HG02981 (cell line): Measurements from ENCODE around the gene COPS2.
"Not testable (repeated sequence)": the region's sequence is repeated elsewhere in the genome, so short reads cannot be mapped to it uniquely, and the experiment has no call there.

ENCODE experiments used
- ATAC-seq: cut with Tn5 transposase; IDR thresholded peaks from one replicate; pipeline ENCODE4 v1.9.1; 2021; ENCODE audit warnings: mild to moderate bottlenecking, moderate library complexity; ENCODE audit not compliant: unreplicated experiment

COPS2 gene

DNA sequence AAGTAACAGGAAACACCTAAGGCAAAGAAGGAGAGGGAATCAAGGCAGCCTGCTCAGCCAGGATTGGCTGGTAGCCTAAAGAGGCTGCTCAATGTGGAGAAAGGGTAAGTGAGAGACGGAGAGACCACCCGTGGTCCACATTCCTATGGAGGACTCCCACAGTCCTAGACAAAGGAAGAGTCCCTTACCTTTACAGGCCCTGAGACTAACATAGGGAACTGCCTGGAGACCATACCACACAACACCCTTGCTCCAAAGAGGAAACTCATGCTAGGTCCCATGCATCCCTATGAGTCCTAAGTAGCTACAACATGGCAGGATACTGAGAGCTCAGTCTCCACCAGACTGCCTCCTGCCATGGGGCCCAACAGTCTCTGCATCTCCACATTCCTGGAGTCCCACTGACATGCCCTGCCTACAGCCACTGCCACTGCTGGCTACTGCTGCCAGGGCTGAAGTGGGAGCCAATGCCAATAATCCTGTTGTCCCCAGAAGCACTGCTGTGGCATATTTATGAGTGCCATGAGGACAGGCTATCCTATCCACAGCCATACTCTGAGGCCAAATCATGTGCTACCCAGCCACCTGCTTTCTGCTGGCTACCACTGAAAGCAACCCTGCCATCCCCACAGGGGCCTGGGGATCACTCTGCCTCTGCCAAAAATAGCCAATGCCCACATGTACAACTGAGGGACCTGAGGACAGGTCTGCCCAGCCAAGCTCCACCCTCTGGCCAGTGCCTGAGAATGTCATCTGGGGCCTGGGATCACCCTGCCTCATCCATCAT, 45.0 kb downstream of the COPS2 start:
- ATAC-seq: no peak

DNA sequence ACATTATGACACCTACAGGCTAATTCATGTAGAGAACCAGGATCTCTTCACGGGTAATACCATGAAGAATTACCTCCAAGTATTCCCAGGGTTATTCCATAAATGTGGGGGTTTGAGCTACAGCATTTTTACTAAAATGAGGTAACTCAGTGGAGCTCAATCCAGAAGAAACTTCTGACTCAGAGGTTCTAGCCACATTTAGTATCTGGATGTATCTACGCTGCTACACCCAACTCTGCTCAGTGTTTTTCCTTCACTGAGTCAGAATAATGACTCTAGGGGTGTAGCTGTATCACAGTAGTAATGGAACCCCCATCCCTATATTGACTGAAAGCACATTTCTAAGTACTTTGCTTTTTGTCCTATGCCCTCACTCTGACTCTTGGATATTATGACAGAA, 52.4 kb downstream of the COPS2 start:
- no peak for ATAC-seq

DNA sequence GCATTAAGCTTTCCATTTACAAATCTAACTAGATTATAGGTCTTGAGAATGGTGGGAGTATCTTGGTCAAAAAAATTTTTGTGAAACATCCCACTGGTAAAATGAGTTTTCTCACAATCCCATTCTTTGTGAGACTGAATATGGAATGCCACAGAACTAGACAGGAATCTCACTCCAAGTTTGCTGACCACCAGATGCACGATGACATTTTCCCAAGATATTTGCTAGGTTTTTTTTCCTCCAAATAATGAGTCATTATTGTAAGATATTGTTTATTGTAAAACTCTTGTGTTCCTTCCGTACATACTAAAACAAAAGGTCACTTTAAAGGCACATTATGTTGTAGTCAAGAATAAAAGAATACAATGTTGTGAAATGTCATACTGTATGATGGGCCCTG, 53.9 kb downstream of the COPS2 start:
- no peak for ATAC-seq

DNA sequence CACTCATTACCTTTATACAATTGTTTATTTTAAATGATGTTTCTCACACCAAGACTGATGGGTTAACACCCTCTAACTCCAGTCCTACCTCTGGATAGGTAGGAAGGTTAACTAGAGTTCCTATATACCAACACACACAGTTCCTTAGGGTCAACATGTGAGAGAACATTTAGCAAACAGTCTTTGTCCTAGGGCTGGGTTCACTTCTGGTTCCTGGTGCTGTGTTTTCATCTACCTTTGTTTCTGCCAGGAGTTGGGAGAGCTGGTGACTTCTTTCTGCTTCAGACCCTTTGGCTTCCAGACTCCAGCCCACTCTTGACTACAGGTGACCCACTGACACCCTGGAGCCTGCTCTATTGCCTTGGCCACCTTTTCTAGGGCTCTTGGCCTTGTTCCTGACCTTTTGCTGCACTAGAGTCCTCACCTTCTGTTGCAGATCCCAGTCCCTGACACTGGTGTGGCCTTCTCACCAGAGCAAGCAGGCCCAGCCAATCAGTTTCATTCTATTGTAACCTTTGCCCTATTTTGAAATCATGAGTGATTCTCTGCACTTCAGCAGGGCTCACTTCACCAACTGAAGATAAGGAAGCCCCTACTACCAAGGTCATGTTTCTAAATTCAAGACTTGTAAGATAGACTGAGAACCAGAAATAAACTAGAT, 59.2 kb downstream of the COPS2 start:
- no peak for ATAC-seq

DNA sequence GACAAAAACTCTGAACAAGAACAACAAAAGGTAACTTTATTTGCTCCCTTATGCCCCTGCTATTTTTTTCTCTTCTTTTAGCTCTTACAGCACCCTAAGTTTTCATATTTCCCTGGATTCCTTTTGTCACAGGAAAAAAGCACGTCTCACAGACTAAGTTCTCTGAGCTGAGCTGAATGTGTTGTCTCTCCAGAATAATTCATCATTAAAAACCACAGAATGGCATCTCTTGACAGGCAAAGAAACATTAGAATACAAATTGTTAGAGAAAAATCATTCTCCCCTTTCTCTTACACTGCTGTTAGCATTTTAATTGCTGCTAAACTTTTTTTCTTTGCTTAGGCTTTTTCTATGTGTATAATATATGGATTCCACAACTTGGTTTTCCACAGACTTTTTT, 60.5 kb downstream of the COPS2 start:
- ATAC-seq: no peak

DNA sequence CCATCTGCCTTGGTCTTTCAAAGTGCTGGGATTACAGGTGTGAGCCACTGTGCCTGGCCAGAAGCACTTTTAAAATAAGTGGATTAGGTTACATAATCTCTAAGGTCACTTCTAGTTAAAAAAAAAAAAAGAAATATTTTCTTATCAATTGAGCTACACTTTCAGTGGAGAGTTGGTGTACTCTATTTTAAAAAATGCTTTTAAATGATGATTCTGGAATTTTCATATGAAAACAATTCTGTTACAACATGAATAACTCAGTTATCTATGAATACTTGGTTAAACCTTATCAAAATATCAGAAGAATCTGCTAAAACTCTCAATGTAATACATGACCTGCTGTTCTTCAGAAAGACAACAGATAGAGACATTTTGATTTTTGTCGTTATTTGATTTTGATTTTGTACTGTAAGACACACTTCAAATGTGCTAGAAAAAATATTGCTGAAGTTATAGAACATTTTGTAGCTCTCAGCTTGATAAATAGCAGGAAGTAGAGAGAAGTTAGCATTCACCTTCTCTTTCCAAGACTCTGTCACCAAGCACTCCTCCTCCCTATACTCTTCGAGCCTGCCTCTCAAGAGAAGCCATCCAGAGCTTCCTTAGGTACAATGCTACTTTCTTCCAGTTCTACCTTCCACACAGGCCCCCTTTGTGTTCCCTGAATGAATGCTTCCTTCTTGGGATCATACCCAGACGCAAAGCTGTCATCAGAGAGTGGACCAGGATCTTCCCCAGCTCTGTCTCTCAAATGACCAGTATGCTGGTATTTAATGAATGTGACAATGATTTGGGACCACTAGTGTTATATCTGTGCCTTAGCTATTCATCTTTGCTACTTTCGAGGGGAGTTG, 61.9 kb downstream of the COPS2 start:
- no peak for ATAC-seq

DNA sequence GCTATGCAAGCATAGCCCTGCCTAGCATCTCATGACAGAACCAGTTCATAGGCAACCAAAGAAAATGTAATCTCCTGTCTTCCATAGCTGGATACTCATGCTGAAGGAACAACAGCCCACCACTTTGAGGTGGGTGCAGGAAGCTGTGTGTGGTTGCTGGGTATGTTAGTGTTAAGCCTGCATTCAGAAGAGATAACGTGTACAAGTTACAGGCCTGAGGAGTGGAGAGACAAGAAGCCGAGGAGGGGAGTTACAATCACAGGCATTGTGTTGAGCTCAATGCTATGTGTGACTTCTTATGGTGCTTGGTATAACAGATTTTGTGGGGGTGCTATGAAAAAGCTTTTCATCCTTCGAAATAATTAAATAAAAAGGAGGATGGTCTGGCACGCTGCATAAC, 66.4 kb downstream of the COPS2 start:
- ATAC-seq: no peak

DNA sequence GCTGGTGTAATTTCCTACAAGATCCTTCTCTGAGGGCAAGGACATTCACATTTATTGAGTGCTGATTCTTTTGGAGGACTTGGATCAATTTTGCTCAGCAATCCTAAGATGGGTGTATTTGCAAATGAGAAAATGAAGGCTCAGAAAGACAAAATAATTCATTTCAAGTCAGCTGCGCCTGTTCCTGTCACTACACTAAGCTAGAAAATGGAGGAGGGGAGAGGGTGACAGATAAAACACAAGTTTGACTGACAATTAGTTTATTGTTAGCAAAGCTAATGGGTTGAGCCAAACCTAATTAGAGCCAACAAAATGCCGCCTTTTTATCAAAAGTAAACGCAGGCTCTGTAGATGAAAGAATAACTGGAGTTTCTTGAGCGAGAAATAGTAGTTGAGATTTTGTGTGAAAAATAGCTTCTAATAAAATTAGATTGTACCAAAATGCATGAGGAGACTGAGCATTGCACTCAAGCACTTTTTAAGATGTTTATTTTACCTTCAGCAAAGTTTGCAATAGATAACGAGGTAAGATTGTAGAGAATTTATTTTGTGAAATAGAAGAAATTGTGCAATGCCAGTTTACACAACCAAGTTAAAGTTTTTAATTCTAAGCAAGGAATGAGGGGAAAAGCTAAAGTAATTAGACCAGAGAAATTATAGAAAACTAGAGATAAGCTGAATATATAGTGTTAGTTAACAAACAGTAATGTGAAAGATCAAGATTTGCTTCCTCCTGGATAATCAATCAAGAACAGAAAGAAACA, 69.5 kb downstream of the COPS2 start:
- ATAC-seq: no peak

DNA sequence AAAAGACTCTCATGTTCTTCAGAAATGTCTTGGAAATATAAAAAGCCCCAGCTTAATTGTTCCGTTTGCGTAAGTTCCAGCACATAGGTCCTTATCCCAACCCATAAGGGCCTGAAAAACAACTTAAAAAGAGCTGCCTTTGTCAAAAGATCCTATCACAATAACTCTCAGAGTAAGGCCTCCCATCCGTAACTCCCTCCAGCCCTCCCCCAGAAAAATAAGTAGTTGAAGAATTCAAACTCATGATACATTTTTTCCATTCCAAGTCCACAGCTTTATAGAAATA, 71.2 kb downstream of the COPS2 start:
- ATAC-seq: no peak

DNA sequence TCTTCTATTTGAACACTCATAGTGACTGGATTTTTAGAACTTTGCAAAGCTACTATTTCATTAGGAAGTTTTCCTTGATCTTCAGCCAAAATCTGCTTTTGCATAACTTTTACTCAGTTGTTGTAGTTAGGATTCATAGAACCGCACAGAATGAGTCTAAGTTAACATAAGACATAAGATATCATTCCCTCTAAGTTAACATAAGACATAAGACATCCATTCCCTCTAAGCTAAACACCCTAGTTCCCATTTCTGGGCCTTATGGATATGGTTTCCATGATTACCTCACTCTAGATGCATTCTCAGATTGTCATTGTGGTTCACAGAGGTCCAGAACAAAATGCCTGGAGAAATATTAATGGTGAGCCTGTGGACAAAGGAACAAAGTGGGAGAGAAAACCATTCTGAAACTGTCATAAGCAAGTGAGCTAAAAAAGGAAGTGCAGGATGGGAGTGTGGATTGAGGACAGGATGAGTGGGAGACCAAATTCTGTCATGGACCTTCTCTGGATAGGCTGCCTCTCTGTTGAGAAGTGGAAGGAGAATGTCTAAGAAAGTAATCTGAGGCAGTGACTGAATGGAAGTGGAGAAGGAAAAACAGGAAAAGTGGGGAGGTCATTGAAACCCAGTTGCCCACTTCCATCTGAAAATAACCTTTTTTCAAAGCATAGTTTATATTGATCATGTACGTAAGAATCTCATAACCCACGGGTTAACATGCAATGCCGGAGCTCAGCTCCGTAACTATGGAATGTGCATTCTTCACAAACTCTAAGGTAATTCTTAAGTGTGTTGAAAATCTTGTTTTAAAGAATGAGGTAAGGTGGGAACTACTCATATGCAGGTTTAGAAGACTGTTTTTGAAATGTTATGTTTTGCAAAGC, 71.8 kb downstream of the COPS2 start:
- no peak for ATAC-seq

DNA sequence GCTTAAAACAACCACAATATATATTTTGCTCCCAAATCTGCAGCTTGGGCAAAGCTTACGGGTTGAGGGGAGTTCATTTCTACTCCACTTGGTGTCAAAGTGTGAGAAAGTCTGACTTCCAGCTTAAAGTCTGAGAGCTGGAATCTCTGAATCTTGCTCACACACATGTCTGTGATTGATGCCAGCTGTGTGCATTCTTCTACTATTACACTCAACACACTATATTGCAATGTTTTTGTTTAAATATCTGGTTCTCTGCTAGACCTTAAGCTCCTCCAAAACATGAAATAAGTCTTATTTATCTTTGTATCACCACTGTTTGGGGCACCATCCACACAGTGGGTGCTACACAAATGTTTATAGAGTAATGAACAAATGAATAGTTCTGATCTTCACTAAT, 72.4 kb downstream of the COPS2 start:
- ATAC-seq: no peak

DNA sequence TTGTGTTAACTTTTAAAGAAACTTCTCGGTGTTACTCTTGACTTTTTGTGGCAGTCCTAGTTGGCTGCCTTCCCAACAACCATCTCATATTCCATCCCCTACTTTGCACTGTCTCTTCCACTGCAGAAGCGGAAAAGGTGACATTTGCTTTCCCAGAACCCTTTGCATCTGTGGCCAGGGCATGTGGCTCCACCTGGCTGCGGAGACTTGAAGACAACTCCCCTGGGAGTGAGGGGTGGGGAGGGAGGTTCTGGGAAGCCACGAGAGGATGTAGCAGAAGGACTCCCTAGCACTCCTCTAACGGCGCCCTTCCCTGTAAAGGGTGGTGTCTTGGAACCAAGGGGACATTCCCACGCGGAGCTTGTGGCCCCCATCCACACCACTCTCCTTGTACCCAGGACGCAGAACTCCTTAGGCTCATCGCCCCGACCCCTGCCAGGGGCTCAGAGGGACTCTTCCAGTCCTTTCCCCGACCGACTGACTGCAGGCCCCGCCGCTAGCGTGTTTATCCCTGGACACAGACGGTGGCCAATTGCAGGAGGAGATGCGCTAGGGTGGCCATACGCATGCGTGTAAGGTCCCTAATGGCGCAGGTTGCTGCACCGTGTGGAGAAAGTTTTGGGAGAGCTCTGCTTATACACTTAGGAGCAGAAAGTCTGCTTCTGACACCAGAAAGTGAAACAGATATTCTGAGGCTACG, 75.9 kb downstream of the COPS2 start:
- ATAC-seq: no peak

DNA sequence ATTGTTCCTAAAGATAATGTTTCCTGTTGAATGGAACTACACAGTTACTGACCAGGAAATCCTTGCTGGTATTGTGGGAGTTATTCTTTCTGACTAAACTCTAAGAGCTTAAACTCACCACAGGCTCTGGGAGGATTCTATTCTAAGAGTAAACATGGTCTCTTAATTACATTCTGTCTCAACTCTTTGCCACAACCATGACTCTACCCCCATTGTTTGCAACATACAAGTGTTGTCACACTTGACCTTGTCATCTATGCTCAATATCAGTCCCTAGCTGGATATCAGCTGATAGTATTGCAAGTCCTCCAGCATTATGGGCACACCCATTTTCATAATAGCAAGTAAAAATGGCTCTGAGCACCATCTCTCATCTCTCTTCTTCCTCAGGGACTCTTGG, 79.5 kb downstream of the COPS2 start:
- no peak for ATAC-seq

DNA sequence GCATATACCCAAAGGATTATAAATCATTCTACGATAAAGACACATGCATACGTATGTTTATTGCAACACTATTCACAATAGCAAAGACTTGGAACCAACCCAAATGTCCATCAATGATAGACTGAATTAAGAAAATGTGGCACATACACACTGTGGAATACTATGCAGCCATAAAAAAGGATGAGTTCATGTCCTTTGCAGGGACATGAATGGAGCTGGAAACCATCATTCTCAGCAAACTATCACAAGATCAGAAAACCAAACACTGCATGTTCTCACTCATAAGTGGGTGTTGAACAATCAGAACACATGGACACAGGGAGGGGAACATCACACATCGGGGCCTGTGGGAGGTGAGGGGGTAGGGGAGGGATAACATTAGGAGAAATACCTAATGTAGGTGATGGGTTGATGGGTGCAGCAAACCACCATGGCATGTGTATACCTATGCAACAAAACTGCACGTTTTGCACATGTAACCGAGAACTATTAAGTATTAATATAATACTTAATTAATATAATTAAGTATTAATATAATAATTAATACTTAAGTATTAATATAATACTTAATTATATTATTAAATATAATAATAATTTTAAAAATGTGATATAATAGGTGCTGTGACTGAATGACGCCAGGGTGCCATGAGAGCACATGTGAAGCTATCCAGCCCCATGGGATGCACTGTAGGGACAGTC, 80.7 kb downstream of the COPS2 start:
- ATAC-seq: not testable (repeated sequence)
